HEK293 (cell line): ENCODE results near the gene GSTP1.
A peak's percentile ranks its signal among the peaks of the same experiment; 100 is the strongest.

Experiments used
- CTCF ChIA-PET: fragments of 350-600 bp; formaldehyde crosslinking; extraction: SDS; loops from one replicate; lab custom pipeline; 2021; ENCODE audit warnings: antibody characterized with exemption; lab: Yijun Ruan, JAX
- POLR2A ChIA-PET: fragments of 300-600 bp; formaldehyde crosslinking; extraction: SDS; loops from one replicate; lab custom pipeline; 2020; ENCODE audit warnings: antibody characterized with exemption, inconsistent platforms; lab: Yijun Ruan, JAX
- H3K27ac ChIP-seq: fragments of 200-500 bp; sonication (Bioruptor generic); 2 replicates; pipeline ENCODE4 v1.5.1; 2014; ENCODE audit warnings: low read depth, low read length, control low read depth, inconsistent platforms; ENCODE audit errors: extremely low read depth
- H3K36me3 ChIP-seq, 2 experiments: fragments of 200-500 bp in 1 of 2; sonication (Bioruptor generic) in 1 of 2; 1 replicate in 1 of 2; 2 replicates in 1 of 2; pipeline ENCODE4 v1.5.1; 2014 to 2017; ENCODE audit warnings: inconsistent platforms in 2 of 2, low read length in 2 of 2; ENCODE audit not compliant: control insufficient read depth in 2 of 2, insufficient read depth in 1 of 2
- H3K4me1 ChIP-seq: fragments of 200-500 bp; sonication (Bioruptor generic); 2 replicates; pipeline ENCODE4 v1.5.1; 2014; ENCODE audit warnings: mild to moderate bottlenecking, low read length, inconsistent platforms; ENCODE audit not compliant: control insufficient read depth, insufficient read depth
- H3K4me3 ChIP-seq: 2 replicates; pipeline ENCODE4 v1.5.1; 2011; ENCODE audit warnings: low read depth, mild to moderate bottlenecking, control low read depth, low read length, moderate library complexity
- H3K9me3 ChIP-seq: fragments of 200-500 bp; sonication (Bioruptor generic); 2 replicates; pipeline ENCODE4 v1.5.1; 2014; ENCODE audit warnings: low read depth, low read length, inconsistent platforms; ENCODE audit not compliant: control insufficient read depth, insufficient read depth
- HOXD13 ChIP-seq: sonication (generic); formaldehyde crosslinking; IDR thresholded peaks from 2 replicates; pipeline ENCODE4 v1.8.0; 2022; ENCODE audit warnings: missing genetic modification reagents, borderline replicate concordance
- KLF16 ChIP-seq: fragments of 450-650 bp; formaldehyde crosslinking; IDR thresholded peaks from 2 replicates; pipeline ENCODE4 v1.5.1; 2017; ENCODE audit warnings: missing biosample characterization, missing genetic modification characterization
- MZF1 ChIP-seq: fragments of 450-650 bp; formaldehyde crosslinking; IDR thresholded peaks from 2 replicates; pipeline ENCODE4 v1.5.1; 2017; ENCODE audit warnings: missing biosample characterization, missing genetic modification characterization, borderline replicate concordance
- TRIM28 ChIP-seq: IDR thresholded peaks from 2 replicates; pipeline ENCODE4 v1.6.1; 2011; ENCODE audit warnings: low read length, control low read depth, borderline replicate concordance
- ZBTB1 ChIP-seq: fragments of 450-650 bp; formaldehyde crosslinking; IDR thresholded peaks from 2 replicates; pipeline ENCODE4 v1.5.1; 2016; ENCODE audit warnings: missing biosample characterization, missing genetic modification characterization
- ZBTB7A ChIP-seq: fragments of 450-650 bp; formaldehyde crosslinking; IDR thresholded peaks from 2 replicates; pipeline ENCODE4 v1.5.1; 2016; ENCODE audit warnings: low read depth, missing biosample characterization, missing genetic modification characterization
- ZNF280D ChIP-seq: fragments of 450-650 bp; formaldehyde crosslinking; IDR thresholded peaks from 2 replicates; pipeline ENCODE4 v1.5.1; 2016; ENCODE audit warnings: missing biosample characterization, missing genetic modification characterization
- ZNF311 ChIP-seq: fragments of 450-650 bp; formaldehyde crosslinking; IDR thresholded peaks from 2 replicates; pipeline ENCODE4 v1.5.1; 2017; ENCODE audit warnings: missing biosample characterization, missing genetic modification characterization, borderline replicate concordance
- ZNF366 ChIP-seq: fragments of 450-650 bp; formaldehyde crosslinking; conservative IDR thresholded peaks from 2 replicates; pipeline ENCODE4 v1.5.1; 2016; ENCODE audit warnings: missing biosample characterization, missing genetic modification characterization
- ZNF473 ChIP-seq: fragments of 450-650 bp; formaldehyde crosslinking; IDR thresholded peaks from 2 replicates; pipeline ENCODE4 v1.5.1; 2017; ENCODE audit warnings: missing biosample characterization, missing genetic modification characterization
- ZNF48 ChIP-seq: fragments of 450-650 bp; formaldehyde crosslinking; IDR thresholded peaks from 2 replicates; pipeline ENCODE4 v1.5.1; 2016; ENCODE audit warnings: missing biosample characterization, missing genetic modification characterization
- ZNF555 ChIP-seq: fragments of 450-650 bp; formaldehyde crosslinking; conservative IDR thresholded peaks from 2 replicates; pipeline ENCODE4 v1.5.1; 2017; ENCODE audit warnings: missing biosample characterization, mild to moderate bottlenecking, missing genetic modification characterization, inconsistent platforms
- ZNF585B ChIP-seq: fragments of 450-650 bp; formaldehyde crosslinking; IDR thresholded peaks from 2 replicates; pipeline ENCODE4 v1.5.1; 2016; ENCODE audit warnings: missing biosample characterization, missing genetic modification characterization
- ZNF600 ChIP-seq: fragments of 450-650 bp; formaldehyde crosslinking; IDR thresholded peaks from 2 replicates; pipeline ENCODE4 v1.5.1; 2016; ENCODE audit warnings: missing biosample characterization, missing genetic modification characterization
- ZNF664 ChIP-seq: fragments of 450-650 bp; formaldehyde crosslinking; IDR thresholded peaks from 2 replicates; pipeline ENCODE4 v1.5.1; 2016; ENCODE audit warnings: missing biosample characterization, missing genetic modification characterization
- ZNF677 ChIP-seq: fragments of 450-650 bp; IDR thresholded peaks from 2 replicates; pipeline ENCODE4 v1.5.0; 2018; ENCODE audit warnings: missing biosample characterization, mild to moderate bottlenecking, missing genetic modification characterization, moderate library complexity
- ZNF747 ChIP-seq: fragments of 450-650 bp; formaldehyde crosslinking; IDR thresholded peaks from 2 replicates; pipeline ENCODE4 v1.5.1; 2016; ENCODE audit warnings: missing biosample characterization, missing genetic modification characterization
- ZNF785 ChIP-seq: fragments of 450-650 bp; formaldehyde crosslinking; IDR thresholded peaks from 2 replicates; pipeline ENCODE4 v1.5.1; 2016; ENCODE audit warnings: missing biosample characterization, missing genetic modification characterization
- TF ChIP-seq, protein P1 (sequence below): fragments of 450-650 bp; formaldehyde crosslinking; IDR thresholded peaks from 2 replicates; pipeline ENCODE4 v1.5.1; 2016; ENCODE audit warnings: missing biosample characterization, missing genetic modification characterization
- TF ChIP-seq, protein P2 (sequence below): fragments of 450-650 bp; formaldehyde crosslinking; IDR thresholded peaks from 2 replicates; pipeline ENCODE4 v1.5.1; 2017; ENCODE audit warnings: missing biosample characterization, missing genetic modification characterization

The GSTP1 gene

DNA sequence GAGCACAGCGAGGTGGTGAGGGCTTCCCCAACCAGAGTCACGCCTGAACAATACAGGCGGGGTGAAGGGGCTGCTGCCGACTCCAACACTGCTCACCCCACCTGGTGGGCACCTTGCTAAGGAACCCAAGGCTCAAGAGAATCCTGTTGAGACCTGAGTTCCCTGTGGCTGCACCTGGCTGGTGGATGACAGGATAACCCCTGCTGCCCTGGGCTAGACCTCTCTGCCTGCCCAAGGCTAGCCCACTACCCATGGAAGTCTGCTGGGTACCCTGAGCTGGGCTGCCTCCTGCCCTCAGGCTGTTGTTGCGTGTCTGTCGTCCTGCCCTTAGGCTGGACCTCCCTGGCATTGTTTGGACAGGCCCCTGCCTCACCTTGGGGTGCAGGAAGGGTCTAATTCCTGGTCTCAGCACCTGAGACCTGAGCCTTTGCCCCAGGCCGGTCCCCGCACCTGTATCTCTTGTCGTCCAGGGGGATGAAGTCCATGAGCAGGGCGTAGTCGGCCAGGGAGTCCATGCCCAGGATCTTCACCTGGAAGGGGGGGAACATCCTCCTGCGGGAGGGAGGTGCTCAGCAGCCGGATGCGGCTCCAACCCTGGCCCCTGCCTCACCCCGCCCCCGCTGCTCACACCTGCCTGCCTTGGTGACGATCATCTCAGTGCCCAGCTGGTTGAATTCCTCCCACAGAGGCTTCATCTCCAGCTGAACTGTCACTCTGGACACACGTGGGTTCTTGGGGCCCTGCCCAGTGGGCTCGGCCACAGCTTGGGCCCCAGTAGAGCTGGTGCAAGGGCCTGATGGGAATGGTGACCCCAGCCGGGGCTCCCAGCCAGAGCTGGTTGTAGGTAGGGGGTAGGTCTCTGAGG, 51.0 kb downstream of the GSTP1 start:
- Histone ChIP-seq H3K27ac (no peak overlapping the region), H3K36me3 (no peaks in the 10 kb centered on the region), H3K4me3 (no peak overlapping the region), H3K4me1 (no peaks in the 10 kb centered on the region), H3K9me3 (no peaks in the 10 kb centered on the region)
- TF ChIP-seq ZNF600 (tag by site-specific recombination) (no peak), ZNF785 (no peak), ZNF677 (tag by site-specific recombination) (no peak), TRIM28 (no peak), ZBTB1 (no peak), ZBTB7A (tag by site-specific recombination) (no peak), ZNF366 (tag by site-specific recombination) (no peak), ZNF48 (no peak), ZNF585B (tag by site-specific recombination) (no peak), HOXD13 (no peak), ZNF747 (no peak), ZNF280D (tag by site-specific recombination) (no peak), ZNF555 (tag by site-specific recombination) (no peak), MZF1 (no peak), ZNF473 (no peak), KLF16 (tag by site-specific recombination) (no peak), ZNF311 (tag by site-specific recombination) (no peak)
- TF ChIP-seq, protein P1, sequence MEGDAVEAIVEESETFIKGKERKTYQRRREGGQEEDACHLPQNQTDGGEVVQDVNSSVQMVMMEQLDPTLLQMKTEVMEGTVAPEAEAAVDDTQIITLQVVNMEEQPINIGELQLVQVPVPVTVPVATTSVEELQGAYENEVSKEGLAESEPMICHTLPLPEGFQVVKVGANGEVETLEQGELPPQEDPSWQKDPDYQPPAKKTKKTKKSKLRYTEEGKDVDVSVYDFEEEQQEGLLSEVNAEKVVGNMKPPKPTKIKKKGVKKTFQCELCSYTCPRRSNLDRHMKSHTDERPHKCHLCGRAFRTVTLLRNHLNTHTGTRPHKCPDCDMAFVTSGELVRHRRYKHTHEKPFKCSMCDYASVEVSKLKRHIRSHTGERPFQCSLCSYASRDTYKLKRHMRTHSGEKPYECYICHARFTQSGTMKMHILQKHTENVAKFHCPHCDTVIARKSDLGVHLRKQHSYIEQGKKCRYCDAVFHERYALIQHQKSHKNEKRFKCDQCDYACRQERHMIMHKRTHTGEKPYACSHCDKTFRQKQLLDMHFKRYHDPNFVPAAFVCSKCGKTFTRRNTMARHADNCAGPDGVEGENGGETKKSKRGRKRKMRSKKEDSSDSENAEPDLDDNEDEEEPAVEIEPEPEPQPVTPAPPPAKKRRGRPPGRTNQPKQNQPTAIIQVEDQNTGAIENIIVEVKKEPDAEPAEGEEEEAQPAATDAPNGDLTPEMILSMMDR (tag by site-specific recombination): no peak
- ChIA-PET POLR2A (interaction anchor here (0.6 kb wide), 1 partner anchor 17 kb away, joined by 5 read pairs; no protein-coding TSS in a partner anchor), CTCF (interaction anchor here (0.7 to 2.6 kb wide), 3 partner anchors 25 to 63 kb away, joined by 3 to 8 read pairs (median 3); no protein-coding TSS in a partner anchor)

- CTCF ChIA-PET: interaction anchor here (0.7 to 2.6 kb wide), 3 partner anchors 24 to 62 kb away, joined by 3 to 8 read pairs (median 3); no protein-coding TSS in a partner anchor
- no peaks in the 10 kb centered on the region for H3K9me3 ChIP-seq
- TF ChIP-seq, protein P2, sequence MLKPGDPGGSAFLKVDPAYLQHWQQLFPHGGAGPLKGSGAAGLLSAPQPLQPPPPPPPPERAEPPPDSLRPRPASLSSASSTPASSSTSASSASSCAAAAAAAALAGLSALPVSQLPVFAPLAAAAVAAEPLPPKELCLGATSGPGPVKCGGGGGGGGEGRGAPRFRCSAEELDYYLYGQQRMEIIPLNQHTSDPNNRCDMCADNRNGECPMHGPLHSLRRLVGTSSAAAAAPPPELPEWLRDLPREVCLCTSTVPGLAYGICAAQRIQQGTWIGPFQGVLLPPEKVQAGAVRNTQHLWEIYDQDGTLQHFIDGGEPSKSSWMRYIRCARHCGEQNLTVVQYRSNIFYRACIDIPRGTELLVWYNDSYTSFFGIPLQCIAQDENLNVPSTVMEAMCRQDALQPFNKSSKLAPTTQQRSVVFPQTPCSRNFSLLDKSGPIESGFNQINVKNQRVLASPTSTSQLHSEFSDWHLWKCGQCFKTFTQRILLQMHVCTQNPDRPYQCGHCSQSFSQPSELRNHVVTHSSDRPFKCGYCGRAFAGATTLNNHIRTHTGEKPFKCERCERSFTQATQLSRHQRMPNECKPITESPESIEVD (tag by site-specific recombination): no peak
- TF ChIP-seq ZNF664 (tag by site-specific recombination): 0 out of 2 replicates have a peak, but pooled peaks have one; percentile 10
- no peaks in the 10 kb centered on the region for H3K4me1 ChIP-seq
- no peak overlapping the region for H3K27ac ChIP-seq
- H3K4me3 ChIP-seq: no peak overlapping the region
- no peaks in the 10 kb centered on the region for H3K36me3 ChIP-seq
- POLR2A ChIA-PET: no interaction called here
Observed at GRCh38 chr11:67635231-67635521, 51.6 kb downstream of the GSTP1 start.
